HG03159 (cell line): Measurements from ENCODE around the gene CARD11.
"Not testable (repeated sequence)": the region's sequence is repeated elsewhere in the genome, so short reads cannot be mapped to it uniquely, and the experiment has no call there.

Experiments used
- ATAC-seq: cut with Tn5 transposase; IDR thresholded peaks from one replicate; pipeline ENCODE4 v1.9.1; 2021; ENCODE audit warnings: mild to moderate bottlenecking, moderate library complexity; ENCODE audit not compliant: unreplicated experiment

The CARD11 gene

DNA sequence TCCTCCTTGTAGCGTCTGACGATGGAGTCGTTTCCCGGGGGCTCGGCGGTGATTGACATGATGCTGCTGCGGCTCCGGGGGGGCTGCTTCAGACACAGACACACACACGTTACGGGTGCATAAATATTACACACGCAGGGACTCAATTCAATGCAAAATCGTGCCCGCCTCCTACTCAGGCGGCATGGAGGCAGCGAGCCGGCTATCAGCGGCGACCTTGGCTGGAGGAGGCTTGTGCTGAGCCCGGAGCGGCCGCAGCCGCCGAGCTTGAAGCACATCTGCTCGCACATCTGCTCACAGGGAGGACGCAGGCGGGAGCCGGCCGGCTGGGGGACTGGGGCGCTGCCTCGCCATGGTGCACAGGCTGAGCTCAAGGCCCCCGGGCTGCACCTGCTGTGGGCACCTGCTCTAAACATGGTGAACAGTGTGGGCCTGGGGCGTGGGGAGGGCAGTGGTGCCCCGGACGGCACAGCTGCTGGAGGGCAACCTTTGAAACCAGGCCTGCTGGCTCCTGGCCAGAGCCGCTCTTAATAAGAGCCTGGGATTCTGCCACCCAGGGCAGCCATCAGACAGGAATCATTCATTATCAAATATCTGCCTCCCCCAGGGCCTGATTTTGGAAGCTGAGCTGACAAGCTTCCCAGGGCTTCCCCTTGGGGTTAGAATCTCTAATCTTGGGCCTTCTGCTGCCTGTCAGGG lies 114.9 kb downstream of the CARD11 start:
- ATAC-seq = no peak

DNA sequence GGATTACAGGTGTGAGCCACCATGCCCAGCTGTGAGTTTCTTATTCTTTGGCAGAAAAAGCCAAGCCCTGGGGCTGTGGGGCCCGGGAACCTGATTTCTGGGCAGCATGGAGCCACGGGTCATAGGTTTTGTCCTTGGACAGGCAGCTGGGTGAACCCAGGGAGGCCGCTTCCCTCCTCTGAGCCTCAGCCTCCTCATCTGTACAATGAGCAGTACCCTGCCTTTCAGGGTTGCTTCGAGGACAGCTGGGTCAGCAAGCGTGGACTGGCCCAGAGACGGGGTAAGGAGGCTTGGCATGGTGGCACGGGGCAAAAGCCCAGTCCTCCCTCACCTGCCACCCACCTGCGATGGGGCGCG lies 115.4 kb downstream of the CARD11 start:
- no peak for ATAC-seq

DNA sequence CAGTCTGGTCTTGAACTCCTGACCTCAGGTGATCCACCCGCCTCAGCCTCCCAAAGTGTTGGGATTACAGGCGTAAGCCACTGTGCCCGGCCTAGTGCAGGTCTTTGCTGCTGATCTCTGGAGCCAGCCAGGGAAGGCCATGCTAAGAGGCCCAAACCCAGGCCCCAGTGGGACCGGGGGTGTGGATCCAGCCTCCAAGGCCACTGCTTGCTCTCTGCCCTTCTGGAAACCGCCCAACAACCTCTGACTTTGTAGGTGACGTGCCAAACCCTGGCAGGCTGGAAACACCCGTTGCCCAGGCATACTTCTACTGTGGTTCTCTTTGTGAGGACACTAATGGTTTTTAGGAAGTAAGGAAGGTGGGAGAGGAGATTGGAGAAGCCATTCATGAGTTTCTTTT lies 116.1 kb downstream of the CARD11 start:
- no peak for ATAC-seq

DNA sequence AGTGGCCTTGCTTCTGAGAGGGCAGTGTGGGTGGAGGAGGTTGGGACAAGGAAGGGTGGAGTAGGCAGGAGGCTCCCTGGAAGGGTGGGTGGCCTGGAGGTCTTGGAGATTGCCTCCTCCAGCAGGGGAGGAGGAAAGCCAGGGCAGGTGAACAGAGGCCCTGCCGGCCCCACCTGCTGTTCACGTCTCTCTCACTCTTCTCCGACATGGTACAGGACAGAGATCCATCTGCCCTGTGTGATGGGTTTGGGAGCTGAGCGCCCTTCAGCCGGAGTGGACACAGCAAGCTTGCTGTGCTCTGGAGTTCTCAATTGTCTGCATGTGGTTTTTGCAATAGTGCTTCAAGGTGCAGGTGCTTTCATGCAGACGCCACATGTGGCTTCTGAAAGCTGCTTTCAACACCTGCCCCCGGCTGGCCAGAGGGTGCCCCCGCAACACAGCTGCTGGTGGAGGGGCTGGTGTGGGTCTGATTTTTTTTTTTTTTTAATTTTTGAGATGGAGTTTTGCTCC lies 116.7 kb downstream of the CARD11 start:
- ATAC-seq = no peak

DNA sequence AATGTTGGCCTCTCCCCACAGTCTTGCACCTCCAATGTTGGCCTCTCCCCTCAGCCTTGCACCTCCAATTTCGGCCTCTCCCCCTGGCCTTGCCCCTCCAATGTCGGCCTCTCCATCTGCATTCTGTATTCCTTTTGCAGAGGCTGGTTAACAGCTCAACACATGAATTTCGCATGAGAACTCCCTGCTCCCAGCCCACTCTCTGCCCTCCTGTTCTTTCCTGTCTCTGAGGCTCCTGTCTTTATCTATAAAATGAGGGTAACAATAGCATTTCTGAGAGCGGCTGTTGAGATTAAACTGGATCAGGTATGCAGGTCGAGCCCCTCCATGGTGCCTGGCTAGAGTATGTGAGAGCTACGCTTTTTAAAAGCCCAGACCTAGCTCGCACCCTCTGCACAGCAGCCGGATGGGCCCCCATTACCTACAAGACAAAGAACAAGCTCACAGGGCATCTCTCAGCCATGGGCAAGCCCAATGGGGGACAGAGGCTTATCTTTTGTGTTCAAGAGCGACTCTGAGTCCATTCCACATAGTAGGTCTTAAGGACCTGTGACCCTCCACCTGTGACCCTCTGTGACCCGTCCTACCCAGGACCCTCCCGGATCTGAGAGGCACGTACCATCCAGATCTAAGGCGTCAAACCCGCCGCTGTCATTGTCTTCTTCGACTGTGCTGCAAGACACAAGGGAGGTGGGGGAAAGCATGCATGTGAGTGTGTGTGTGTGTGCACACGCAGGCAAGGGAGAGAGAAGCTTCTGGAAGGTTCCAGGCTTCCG lies 117.4 kb downstream of the CARD11 start:
- ATAC-seq = no peak

DNA sequence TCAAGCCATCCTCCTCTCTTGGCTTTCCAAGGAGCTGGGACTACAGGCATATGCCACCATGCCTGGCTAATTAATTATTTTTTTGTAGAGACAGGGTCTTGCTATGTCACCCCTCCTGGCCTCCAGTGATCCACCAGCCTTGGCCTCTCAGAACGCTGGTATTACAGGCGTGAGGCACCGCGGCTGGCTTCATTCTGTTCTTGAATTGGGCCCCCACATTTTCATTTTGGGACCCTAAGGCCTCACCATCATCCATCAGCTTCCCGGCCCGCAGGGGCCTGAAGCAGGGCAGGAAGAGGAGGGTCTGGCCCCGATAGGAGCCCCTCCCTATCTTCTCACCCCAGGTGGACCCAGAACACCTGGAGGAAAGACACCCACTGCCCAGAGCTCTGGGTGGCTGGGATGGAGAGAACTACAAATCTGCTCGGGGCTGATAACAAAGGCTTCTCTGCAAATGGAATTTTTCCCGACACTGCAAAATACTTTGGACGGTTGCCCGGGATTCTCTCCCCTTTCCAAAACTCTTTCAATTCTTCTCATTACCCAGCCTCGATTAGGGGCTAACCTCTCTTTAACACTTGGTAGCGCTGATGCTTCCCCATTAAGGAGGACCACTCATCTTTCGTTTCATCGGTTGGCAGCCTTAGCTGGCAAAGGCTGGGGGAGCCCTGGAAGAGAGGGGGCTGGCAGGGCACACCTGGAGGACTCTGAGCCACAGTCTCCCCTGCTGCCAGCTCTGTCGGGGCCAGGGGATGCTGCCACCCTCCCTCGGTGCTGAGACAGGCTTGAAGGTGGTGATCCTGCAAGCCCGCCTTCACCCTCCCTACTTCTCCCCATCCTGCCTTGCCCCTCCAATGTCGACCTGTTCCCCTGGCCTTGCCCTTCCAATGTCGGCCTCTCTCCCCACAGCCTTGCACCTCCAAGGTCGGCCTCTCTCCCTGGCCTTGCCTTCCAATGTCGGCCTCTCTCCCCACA lies 118.5 kb downstream of the CARD11 start:
- no peak for ATAC-seq

DNA sequence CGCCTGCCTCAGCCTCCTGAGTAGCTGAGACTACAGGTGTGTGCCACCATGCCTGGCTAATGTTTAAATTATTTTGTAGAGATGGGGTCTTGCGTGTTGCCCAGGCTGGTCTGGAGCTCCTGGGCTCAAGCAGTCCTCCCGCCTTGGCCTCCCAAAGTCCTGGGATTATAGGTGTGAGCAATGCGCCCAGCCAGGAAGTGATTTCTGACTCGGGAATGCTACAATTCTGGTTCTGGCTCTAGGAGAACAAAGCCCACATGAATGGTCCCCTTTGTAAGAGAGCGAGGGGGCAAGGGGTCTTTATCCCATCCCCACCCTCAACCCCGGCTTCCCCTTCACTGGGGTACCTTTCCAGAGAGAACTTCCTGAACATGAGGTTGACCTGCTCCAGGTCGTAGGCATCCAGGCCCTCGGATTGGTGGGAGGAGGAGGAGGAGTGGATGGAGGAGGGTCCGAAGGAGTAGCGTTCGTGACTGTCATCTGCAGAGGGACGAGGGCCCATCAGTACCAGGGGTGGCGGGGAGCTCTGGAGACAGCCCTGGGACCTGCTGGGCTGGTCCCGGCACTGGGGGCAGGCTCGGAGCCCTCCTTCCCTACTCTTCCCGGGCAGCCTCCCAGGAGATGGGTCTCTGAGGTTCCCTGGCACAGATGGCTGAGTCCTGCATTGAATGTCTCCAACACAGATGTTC lies 119.6 kb downstream of the CARD11 start:
- ATAC-seq = no peak

DNA sequence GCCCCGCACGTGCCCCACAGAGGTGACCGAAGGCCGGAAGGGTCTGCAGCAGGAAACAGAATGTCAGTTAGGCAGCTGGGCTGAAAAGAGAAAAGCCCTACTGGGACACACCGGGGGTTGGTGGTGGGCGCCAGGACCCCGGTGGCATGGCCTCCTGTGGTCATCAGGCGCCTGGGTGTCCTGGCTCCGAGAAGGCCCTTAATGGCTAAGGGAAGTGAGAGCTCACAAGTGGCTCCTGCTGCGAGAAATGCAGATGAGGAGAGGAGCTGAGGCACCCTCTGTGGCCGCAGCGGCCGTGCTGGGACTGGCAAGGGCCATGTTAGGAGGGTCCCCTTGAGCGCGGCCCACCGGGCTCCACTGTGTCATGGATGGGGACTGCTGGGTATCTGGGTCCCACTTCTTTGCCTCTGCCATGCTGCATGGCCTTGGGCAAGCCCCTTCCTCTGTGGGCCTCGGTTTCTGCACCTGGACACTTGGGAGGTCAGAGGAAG lies 120.3 kb downstream of the CARD11 start:
- ATAC-seq = no peak

DNA sequence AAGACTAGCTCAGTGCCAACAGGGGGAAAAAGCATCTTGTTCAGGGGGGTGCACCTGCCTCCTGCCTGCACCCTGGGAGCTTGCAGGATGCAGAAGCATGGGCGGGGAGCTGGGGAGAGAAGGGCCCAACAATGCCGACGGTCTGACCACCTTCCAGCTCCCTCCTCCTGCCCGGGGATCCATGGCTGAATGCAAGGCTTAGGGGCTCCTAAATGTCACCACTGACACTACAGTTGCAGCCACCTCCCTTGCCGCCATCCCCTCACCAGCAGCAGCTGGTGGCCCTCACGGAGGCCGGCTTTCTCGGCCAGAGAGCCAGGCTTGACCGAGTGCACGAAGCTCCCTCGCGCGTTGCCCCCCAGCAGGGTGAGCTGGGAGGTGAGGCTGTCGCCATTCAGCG lies 120.8 kb downstream of the CARD11 start:
- no peak for ATAC-seq

DNA sequence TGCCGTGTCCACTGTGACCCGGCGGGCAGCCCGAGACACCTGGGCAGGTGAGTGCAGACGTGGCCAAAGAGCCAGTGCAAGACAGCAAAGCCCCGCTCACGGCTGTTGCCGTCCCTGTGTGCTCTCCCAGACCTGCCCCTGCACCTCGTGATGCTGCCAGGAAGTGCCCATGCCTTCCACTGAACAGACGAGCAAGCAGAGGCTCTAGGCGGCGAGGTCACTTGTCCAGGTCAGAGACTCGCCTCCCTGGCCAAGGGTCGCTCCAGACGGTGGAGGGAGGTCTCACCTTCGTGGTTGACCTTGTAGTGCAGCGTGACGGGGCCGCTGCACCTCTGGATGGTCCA lies 121.3 kb downstream of the CARD11 start:
- ATAC-seq = no peak

DNA sequence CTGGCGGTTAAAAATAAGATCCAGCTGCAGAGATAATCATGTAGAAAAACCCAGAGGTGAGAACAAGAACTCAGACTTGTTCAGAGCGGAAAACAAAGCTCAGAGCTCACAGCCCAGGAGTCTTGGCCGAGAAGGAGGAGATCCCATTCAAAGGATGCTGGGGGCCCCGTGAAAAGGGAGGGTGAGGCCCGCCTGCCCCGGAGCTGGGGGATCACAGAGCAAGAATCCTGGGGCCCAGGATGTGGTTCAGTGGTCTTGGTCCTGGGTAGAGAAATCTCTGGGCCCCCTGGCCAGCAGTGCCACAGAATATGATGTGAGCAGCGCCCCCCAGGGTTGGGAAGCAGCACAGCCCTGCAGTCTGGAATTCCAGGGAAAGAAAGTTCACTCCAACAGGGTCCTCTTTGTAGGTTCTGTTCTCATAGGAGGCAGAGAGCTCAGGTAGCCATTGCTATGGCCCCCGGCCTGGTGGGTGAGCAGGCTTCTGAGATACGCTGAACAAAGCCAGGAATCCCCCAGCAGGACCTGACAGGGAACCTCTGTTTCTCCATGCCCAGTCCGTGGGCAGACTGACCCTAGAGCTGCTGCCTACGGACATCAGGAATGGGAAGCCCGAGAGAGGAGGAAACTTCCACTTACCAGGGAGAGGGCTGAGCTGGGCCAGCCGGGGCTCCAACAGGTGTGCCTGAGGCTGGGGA lies 121.9 kb downstream of the CARD11 start:
- ATAC-seq = no peak

DNA sequence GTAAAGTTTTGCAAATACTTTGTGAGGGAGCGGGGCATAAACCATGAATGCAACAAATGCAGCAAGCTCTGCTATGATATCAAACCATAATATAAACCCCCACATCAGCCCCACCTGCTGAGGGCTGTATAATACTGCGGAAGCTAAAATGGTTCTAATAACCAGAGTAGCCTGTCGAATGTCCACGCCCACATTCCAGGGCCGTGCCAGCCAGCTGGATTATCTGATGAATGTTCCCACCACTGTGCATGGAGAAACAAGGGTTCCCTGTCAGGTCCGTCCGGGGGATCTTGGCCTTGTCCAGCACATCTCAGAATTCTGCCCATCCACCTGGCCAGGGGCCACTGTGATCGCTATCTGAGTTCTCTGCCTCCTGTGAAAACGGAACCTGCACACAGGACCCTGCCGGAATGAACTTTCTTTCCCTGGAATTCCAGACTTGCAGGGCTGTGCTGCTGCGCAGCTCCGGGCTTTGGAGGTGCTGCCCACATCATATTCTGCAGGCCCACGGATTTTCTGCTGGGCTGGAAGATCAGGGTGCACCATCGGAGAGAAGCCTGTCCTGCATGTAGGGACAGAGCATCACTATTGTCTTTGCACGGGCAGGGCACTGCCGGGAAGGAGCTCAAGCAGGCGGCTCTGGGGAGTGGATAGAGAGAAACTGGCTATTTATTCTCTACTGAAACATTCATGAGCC lies 122.6 kb downstream of the CARD11 start:
- ATAC-seq = no peak

DNA sequence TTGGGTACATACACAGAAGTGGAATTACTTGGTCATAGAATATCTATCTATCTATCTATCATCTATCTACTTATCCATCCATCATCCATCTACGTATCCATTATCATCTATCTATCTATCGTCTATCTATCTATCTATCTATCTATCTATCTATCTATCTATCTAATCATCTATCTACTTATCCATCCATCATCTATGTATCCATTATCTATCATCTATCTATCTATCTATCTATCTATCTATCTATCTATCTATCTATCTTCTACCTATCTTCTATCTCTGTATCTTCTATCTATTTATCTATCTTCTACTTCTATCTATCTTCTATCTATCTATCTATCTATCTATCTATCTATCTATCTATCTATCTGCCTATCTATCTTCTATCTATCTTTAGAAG lies 123.2 kb downstream of the CARD11 start:
- not testable (repeated sequence) for ATAC-seq

DNA sequence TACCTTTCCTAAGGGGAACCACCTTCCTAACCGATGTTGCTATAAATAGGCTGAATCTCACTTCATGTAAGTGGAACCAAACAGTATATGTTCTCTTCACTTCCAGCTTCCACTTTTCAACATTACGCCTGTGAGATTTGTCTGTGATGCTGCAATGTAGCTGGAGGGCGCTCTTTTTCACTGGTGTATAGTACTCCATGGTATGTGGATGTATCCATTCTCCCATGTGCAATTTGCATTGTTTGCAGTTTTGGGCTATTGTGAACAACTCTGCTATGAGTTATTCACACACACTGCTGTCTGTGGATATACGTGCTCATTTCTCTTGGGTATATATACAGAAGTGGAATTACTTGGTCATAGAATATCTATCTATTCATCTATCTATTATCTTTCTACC lies 123.6 kb downstream of the CARD11 start:
- no peak for ATAC-seq

DNA sequence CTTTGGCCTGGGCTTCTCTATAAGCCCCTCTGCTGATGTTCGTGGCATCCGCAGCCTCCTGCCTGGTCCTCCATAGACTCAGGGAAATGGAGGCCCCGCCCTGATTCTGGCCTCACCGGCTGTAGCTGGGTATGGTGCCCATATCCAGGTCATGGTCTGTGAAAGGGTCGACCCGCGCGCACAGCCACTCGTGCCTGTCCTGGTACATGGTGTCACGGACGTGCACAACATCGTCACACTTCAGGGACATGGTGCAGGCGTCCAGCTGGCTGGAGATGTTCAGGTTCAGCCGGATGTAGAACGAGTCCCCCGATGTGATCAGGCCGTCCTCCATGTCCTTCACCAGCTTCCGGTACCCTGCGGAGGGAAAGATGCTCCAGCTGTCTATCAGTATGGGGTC lies 124.4 kb downstream of the CARD11 start:
- ATAC-seq = no peak

DNA sequence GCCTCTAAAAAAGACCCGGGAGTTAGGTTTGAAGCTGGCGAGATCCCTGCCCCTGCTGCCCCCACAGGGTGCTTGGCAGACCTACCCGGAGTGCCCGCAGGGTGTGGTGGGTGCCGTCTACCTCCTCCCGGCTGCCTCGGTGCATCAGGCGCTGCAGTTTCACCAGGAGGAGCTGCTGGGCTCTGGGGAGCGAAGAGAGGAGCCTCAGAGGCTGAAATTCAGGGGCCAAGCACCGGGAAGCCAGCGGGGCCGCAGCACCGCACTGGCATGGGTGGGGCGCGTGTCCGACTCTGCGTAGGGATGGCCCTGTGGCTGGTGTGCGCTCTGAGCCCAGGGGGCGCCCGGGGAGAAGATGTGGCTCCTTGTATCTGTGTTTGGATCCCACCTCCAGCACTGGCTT lies 125.3 kb downstream of the CARD11 start:
- ATAC-seq = no peak

DNA sequence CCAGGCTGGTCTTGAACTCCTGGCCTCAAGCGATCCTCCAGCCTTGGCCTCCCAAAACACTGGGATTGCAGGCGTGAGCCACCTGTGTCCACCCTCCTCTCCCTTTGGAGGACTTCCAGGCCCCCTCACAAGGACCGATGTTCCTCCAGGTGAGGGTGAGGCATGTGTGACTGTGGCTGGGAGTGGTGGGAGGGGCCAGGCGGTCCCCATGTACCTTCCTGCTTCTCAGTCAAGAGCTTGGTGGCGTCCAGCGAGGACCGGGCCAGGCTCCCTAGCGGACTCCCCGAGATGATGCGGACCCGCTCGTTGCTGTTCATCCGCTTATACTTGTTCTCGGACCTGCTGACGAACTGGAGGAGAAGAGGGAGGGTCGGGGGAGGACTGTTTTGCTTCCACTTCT lies 128.6 kb downstream of the CARD11 start:
- ATAC-seq = no peak

DNA sequence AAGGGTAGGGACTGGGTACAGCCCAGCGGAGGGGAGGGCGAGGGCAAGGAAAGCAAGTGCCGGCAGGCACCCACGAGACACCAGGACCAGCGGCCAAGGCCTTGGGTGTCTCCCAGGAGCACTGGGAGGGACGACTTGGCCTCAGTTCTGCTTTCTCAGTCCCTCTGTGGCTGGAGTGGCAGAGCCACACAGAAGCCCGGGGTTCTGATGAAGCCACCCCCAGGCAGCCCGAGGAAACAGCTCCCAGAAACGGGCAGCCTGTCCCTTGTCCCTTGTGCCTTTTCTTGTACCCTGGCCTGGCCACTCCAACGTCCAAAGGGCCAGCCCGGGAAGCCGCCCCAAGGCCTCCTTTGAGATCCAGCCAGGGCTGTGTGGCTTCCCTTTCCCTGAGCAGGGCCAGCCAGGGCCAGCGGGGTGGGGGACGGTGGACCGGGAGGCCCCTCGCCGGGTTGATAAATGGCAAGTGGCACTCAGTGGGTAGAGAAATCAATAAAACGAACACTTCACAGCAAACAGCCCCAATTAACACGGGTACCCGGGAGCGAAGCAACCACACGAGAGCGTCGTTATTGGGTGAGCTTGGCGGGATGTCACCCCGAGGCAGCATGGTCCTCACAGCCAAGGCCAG lies 129.8 kb downstream of the CARD11 start:
- no peak for ATAC-seq
